HepG2 (cell line): ENCODE results near the gene NEURL4.

Experiments used
- EP300 ChIP-seq, 3 experiments: sonication (generic) in 1 of 3; formaldehyde crosslinking in 1 of 3; IDR thresholded peaks; 2 replicates each; pipeline versions ENCODE4 v1.5.1 to v1.6.1; 2011 to 2020; ENCODE audit warnings: low read depth in 2 of 3, low read length in 2 of 3, borderline replicate concordance in 1 of 3, improper control_type of control experiment in 1 of 3, mild to moderate bottlenecking in 1 of 3, missing genetic modification reagents in 1 of 3, moderate library complexity in 1 of 3
- JUNB ChIP-seq: sonication (generic); formaldehyde crosslinking; IDR thresholded peaks from 2 replicates; pipeline ENCODE4 v1.8.0; 2022; ENCODE audit warnings: missing genetic modification reagents, mild to moderate bottlenecking, borderline replicate concordance
- SNRNP70 ChIP-seq: fragments of 200-400 bp; formaldehyde crosslinking; IDR thresholded peaks from 2 replicates; pipeline ENCODE4 v1.6.1; 2017; ENCODE audit warnings: mild to moderate bottlenecking, low read depth, low read length, moderate library complexity
- TF ChIP-seq, protein P1 (sequence below): sonication (generic); formaldehyde crosslinking; IDR thresholded peaks from 2 replicates; pipeline ENCODE4 v1.4.0; 2020; ENCODE audit warnings: mild to moderate bottlenecking, missing genetic modification reagents

DNA sequence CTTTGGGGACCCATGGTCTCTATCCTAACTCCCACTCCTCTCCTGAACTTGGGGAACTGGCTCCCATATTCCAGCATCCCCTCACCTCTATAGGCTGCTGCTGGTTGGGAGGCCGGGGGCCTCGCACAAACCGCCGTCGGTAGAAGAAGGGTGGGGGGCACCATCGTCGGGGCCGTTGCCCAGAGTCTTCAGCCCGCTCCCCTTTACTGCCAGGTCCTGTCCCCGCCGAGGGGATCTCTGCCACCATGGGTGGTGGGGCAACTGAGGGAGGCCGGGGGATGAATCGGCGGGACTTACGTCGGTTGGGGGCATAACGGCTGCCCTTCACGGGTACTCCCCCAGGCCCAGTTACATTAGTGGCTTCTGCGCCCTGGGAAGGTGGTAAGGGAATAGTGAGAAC is 39.0 kb downstream of the NEURL4 start:
- TF ChIP-seq SNRNP70 = no peak
- TF ChIP-seq JUNB = no peak
- TF ChIP-seq EP300 (IDR thresholded peaks at IDR 0.05; ENCODE audit: low read depth in 2 of 2, low read length in 2 of 2) = no peak
- no peak for TF ChIP-seq EP300 (CRISPR knock-in tag; IDR thresholded peaks at IDR 0.05; ENCODE audit: borderline replicate concordance)
- TF ChIP-seq, protein P1, sequence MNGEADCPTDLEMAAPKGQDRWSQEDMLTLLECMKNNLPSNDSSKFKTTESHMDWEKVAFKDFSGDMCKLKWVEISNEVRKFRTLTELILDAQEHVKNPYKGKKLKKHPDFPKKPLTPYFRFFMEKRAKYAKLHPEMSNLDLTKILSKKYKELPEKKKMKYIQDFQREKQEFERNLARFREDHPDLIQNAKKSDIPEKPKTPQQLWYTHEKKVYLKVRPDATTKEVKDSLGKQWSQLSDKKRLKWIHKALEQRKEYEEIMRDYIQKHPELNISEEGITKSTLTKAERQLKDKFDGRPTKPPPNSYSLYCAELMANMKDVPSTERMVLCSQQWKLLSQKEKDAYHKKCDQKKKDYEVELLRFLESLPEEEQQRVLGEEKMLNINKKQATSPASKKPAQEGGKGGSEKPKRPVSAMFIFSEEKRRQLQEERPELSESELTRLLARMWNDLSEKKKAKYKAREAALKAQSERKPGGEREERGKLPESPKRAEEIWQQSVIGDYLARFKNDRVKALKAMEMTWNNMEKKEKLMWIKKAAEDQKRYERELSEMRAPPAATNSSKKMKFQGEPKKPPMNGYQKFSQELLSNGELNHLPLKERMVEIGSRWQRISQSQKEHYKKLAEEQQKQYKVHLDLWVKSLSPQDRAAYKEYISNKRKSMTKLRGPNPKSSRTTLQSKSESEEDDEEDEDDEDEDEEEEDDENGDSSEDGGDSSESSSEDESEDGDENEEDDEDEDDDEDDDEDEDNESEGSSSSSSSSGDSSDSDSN (CRISPR knock-in tag) = no peak
